HepG2 (cell line): ENCODE data around the gene KDM4E. TPM values are rescaled to one million over a fixed set of nuclear protein-coding genes. Genes with fewer than 3 reads are reported as not detected.

ENCODE experiments used
- ATAC-seq: fragments of 200-7000 bp; cut with Tn5 transposase; 3 replicates; pipeline ENCODE4 v1.9.1; 2020; ENCODE audit warnings: mild to moderate bottlenecking, moderate library complexity
- Bru-seq: library from RNA; stranded (reverse); fragments of 400-500 nt; gene quantifications from one replicate; lab custom pipeline; 2021; lab: Mats Ljungman, UMichigan
- BruChase-seq, 2 experiments: library from RNA; stranded (reverse); fragments of 400-500 nt; gene quantifications; one replicate each; lab custom pipeline; 2021; lab: Mats Ljungman, UMichigan
- BruUV-seq: library from RNA; stranded (reverse); fragments of 400-500 nt; replicated peaks from 2 replicates; lab custom pipeline; 2021; lab: Mats Ljungman, UMichigan
- CTCF ChIA-PET: fragments of 300-600 bp; formaldehyde crosslinking; extraction: SDS; loops from one replicate; lab custom pipeline; 2021; ENCODE audit warnings: low total read pairs, inconsistent platforms, low intra/inter-chr PET ratio; lab: Yijun Ruan, JAX
- POLR2A ChIA-PET: fragments of 350-600 bp; sonication (Branson Sonifier 250); formaldehyde crosslinking; loops from one replicate; lab custom pipeline; 2020; ENCODE audit warnings: antibody characterized with exemption, inconsistent platforms; lab: Yijun Ruan, JAX
- DNase-seq: peaks from one replicate; pipeline ENCODE4 v3.0.0-alpha.2; 2015; ENCODE audit warnings: low spot score
- FAIRE-seq: peaks from 3 replicates; lab custom pipeline; 2011; peaks lifted over from hg19 to GRCh38; lab: Jason Lieb, UNC
- H2AFZ ChIP-seq: one replicate; pipeline ENCODE4 v1.6.1; 2011; ENCODE audit warnings: low read length, inconsistent platforms
- H3K27ac ChIP-seq: fragments of 300-600 bp; 3 replicates; pipeline ENCODE4 v1.8.0; 2011; ENCODE audit warnings: mixed run types, mild to moderate bottlenecking, mixed read lengths, low read length, inconsistent platforms; ENCODE audit not compliant: insufficient read depth; ENCODE audit errors: extremely low read length
- H3K27me3 ChIP-seq, 2 experiments: fragments of 200-600 bp in 1 of 2; 2 replicates in 1 of 2; 3 replicates in 1 of 2; pipeline versions ENCODE4 v1.6.0 to v1.8.0; 2011; ENCODE audit warnings: low read length in 2 of 2, mild to moderate bottlenecking in 2 of 2, moderate library complexity in 2 of 2, inconsistent platforms in 1 of 2; ENCODE audit not compliant: insufficient read depth in 2 of 2, control insufficient read depth in 1 of 2
- H3K36me3 ChIP-seq, 2 experiments: fragments of 200-600 bp in 1 of 2; replicated peaks in 1 of 2; 2 replicates in 1 of 2; 3 replicates in 1 of 2; pipeline versions ENCODE4 v1.5.1 to v1.8.0; 2011; ENCODE audit warnings: low read length in 2 of 2, inconsistent platforms in 1 of 2; ENCODE audit not compliant: insufficient read depth in 2 of 2, control insufficient read depth in 1 of 2
- H3K4me1 ChIP-seq: 2 replicates; pipeline ENCODE4 v1.5.1; 2012; ENCODE audit warnings: low read length, inconsistent platforms; ENCODE audit not compliant: insufficient read depth
- H3K4me2 ChIP-seq: 2 replicates; pipeline ENCODE4 v1.6.0; 2011; ENCODE audit warnings: low read depth, low read length, inconsistent platforms
- H3K4me3 ChIP-seq, 3 experiments: fragments of 200-600 bp in 1 of 3; sonication (generic), shearing (Covaris generic) in 1 of 3; replicated peaks in 1 of 3; 2 replicates each; pipeline ENCODE4 v1.5.1; 2011 to 2016; ENCODE audit warnings: low read length in 3 of 3, inconsistent platforms in 2 of 3, low read depth in 2 of 3, mild to moderate bottlenecking in 2 of 3, control low read depth in 1 of 3, mixed read lengths in 1 of 3; ENCODE audit not compliant: insufficient read depth in 1 of 3
- H3K79me2 ChIP-seq: one replicate; pipeline ENCODE4 v1.6.1; 2011; ENCODE audit warnings: low read length, inconsistent platforms; ENCODE audit not compliant: insufficient read depth
- H3K9ac ChIP-seq: 2 replicates; pipeline ENCODE4 v1.6.0; 2011; ENCODE audit warnings: mild to moderate bottlenecking, low read depth, low read length, inconsistent platforms; ENCODE audit not compliant: insufficient read depth
- H3K9me3 ChIP-seq: 2 replicates; pipeline ENCODE4 v1.5.1; 2012; ENCODE audit warnings: mild to moderate bottlenecking, low read length
- H4K20me1 ChIP-seq: 2 replicates; pipeline ENCODE4 v1.6.0; 2011; ENCODE audit warnings: inconsistent platforms, mild to moderate bottlenecking, low read length, moderate library complexity; ENCODE audit not compliant: insufficient read depth
- KIAA2018 ChIP-seq: sonication (generic); formaldehyde crosslinking; IDR thresholded peaks from 2 replicates; pipeline ENCODE4 v1.5.0; 2020; ENCODE audit warnings: mild to moderate bottlenecking, missing genetic modification reagents, borderline replicate concordance
- MED1 ChIP-seq: sonication (generic); formaldehyde crosslinking; IDR thresholded peaks from 2 replicates; pipeline ENCODE4 v1.4.0; 2020; ENCODE audit warnings: missing genetic modification reagents
- STAT5B ChIP-seq: sonication (generic); formaldehyde crosslinking; IDR thresholded peaks from 2 replicates; pipeline ENCODE4 v1.4.0; 2020; ENCODE audit warnings: missing genetic modification reagents
- ZFX ChIP-seq: sonication (generic); formaldehyde crosslinking; IDR thresholded peaks from 2 replicates; pipeline ENCODE4 v1.4.0; 2020; ENCODE audit warnings: mild to moderate bottlenecking, low read depth, missing genetic modification reagents, moderate library complexity
- ZNF230 ChIP-seq: sonication (generic); formaldehyde crosslinking; IDR thresholded peaks from 2 replicates; pipeline ENCODE4 v1.4.0; 2020; ENCODE audit warnings: mild to moderate bottlenecking, missing genetic modification reagents
- ZNF232 ChIP-seq: sonication (generic); formaldehyde crosslinking; IDR thresholded peaks from 2 replicates; pipeline ENCODE4 v1.4.0; 2020; ENCODE audit warnings: missing genetic modification reagents, borderline replicate concordance
- ZNF83 ChIP-seq: sonication (generic); formaldehyde crosslinking; IDR thresholded peaks from 2 replicates; pipeline ENCODE4 v1.4.0; 2020; ENCODE audit warnings: missing genetic modification reagents, mild to moderate bottlenecking, borderline replicate concordance
- ZSCAN9 ChIP-seq: IDR thresholded peaks from 2 replicates; pipeline ENCODE4 v1.6.1; 2016; ENCODE audit warnings: borderline replicate concordance
- WGBS: methylation state at CpG from one replicate; pipeline ENCODE4 v1.1.6; 2017; ENCODE audit warnings: low lambda C conversion rate; 5-methylcytosine and 5-hydroxymethylcytosine counted together
- in situ Hi-C: cut with HindIII; loops from 2 replicates; pipeline ENCODE4 v1.10.0; 2017; ENCODE audit warnings: low pct_unique_long_range_greater_than_20kb; ENCODE audit not compliant: extremely low pct_ligation_motif_present
- intact Hi-C: fragments of 100-400 bp; cut with micrococcal nuclease; formaldehyde crosslinking; loops from one replicate; pipeline ENCODE4 v1.10.0; 2022; ENCODE audit not compliant: unreplicated experiment
- long read RNA-seq, 2 experiments: library from RNA in 1 of 2; library from polyadenylated mRNA in 1 of 2; stranded (forward) in 1 of 2; unstranded in 1 of 2; transcript quantifications; one replicate each; pipeline ENCODE4 v2.0.0, GENCODE V29; 2019 to 2022
- polyA minus RNA-seq, 3 experiments: library from RNA; depleted of rRNA, polyadenylated mRNA; stranded (reverse); fragments of >200 nt; gene quantifications; 2 replicates each; pipeline ENCODE4 v1.2.3, GENCODE V29; 2011; ENCODE audit warnings: low replicate concordance in 1 of 3
- polyA plus RNA-seq, 8 experiments: library from polyadenylated mRNA; depleted of rRNA in 3 of 8; stranded (reverse) in 7 of 8; unstranded in 1 of 8; fragments of >200 nt; fragmentation: Illumina TruSeq in 4 of 8; extraction: Trizol in 4 of 8; gene quantifications; 2 replicates each; pipeline versions ENCODE4 v1.2.1 to v1.2.3, GENCODE V29; 2011 to 2016; ENCODE audit warnings: low read depth in 4 of 8, missing spikeins in 1 of 8, mixed read lengths in 1 of 8; ENCODE audit not compliant: insufficient read depth in 1 of 8
- total RNA-seq, 5 experiments: library from RNA; depleted of rRNA; stranded (reverse); fragments of >200 nt; fragmentation: Illumina TruSeq; extraction: Trizol; gene quantifications; 2 replicates each; pipeline ENCODE4 v1.2.3, GENCODE V29; 2016; ENCODE audit warnings: low read depth in 1 of 5
- TF ChIP-seq, protein P1 (sequence below): sonication (generic); formaldehyde crosslinking; IDR thresholded peaks from 2 replicates; pipeline ENCODE4 v1.8.0; 2022; ENCODE audit warnings: mild to moderate bottlenecking, missing genetic modification reagents, borderline replicate concordance
- TF ChIP-seq, protein P2 (sequence below): sonication (generic); formaldehyde crosslinking; conservative IDR thresholded peaks from 2 replicates; pipeline ENCODE4 v1.4.0; 2020; ENCODE audit warnings: missing genetic modification reagents

KDM4E gene
- total RNA-seq (2016; rRNA removed; fragmentation: Illumina TruSeq; extraction: Trizol) (not detected in 2 replicates), polyA plus RNA-seq (2011; rRNA removed) (not detected in 2 replicates), polyA minus RNA-seq (2011; rRNA and poly(A)+ RNA removed; ENCODE audit: low replicate concordance) (not detected in 2 replicates), Bru-seq, nascent RNA (not detected), BruChase-seq, experiment 1, labeled RNA remaining after a 6-hour chase (not detected), BruChase-seq, experiment 2, labeled RNA remaining after a 2-hour chase (not detected)
- not detected in 2 replicates for total RNA-seq (2016; cell fraction: cytosol; rRNA removed; fragmentation: Illumina TruSeq; extraction: Trizol; ENCODE audit: low read depth)
- not detected in 2 replicates for total RNA-seq (2016; cell fraction: insoluble cytoplasmic fraction; rRNA removed; fragmentation: Illumina TruSeq; extraction: Trizol)
- total RNA-seq (2016; cell fraction: membrane; rRNA removed; fragmentation: Illumina TruSeq; extraction: Trizol): not detected in 2 replicates
- not detected in 2 replicates for total RNA-seq (2016; cell fraction: nucleus; rRNA removed; fragmentation: Illumina TruSeq; extraction: Trizol)
- not detected in 2 replicates for polyA plus RNA-seq (2011; cell fraction: cytosol; rRNA removed)
- polyA plus RNA-seq (2011; cell fraction: nucleus; rRNA removed): not detected in 2 replicates
- polyA plus RNA-seq (2012): not detected in 2 replicates
- not detected in 2 replicates for polyA plus RNA-seq (2016; cell fraction: cytosol; fragmentation: Illumina TruSeq; extraction: Trizol; ENCODE audit: low read depth)
- polyA plus RNA-seq (2016; cell fraction: insoluble cytoplasmic fraction; fragmentation: Illumina TruSeq; extraction: Trizol; ENCODE audit: low read depth): not detected in 2 replicates
- polyA plus RNA-seq (2016; cell fraction: membrane; fragmentation: Illumina TruSeq; extraction: Trizol; ENCODE audit: low read depth): not detected in 2 replicates
- polyA plus RNA-seq (2016; cell fraction: nucleus; fragmentation: Illumina TruSeq; extraction: Trizol; ENCODE audit: insufficient read depth, low read depth): not detected in 2 replicates
- polyA minus RNA-seq (2011; cell fraction: cytosol; rRNA and poly(A)+ RNA removed): not detected in 2 replicates
- polyA minus RNA-seq (2011; cell fraction: nucleus; rRNA and poly(A)+ RNA removed): not detected in 2 replicates
- long read RNA-seq, experiment 1: 0 reads
- long read RNA-seq, experiment 2: 0 reads

- Histone ChIP-seq H3K4me2 (no peak within 1 kb of the TSS), H3K27ac (no peak within 1 kb of the TSS), H3K36me3 (no peaks in the 10 kb centered on the region), H4K20me1 (no peaks in the 10 kb centered on the region), H3K4me1 (no peaks in the 10 kb centered on the region), H3K79me2 (no peaks in the 10 kb centered on the region), H3K4me3 (no peak within 1 kb of the TSS), H2AFZ (no peak within 1 kb of the TSS), H3K27me3 (peaks cover 0 to 2% of the 10 kb centered on the region in 2 experiments; a peak in 1 of 5 replicates), H3K9me3 (no peaks in the 10 kb centered on the region), H3K9ac (no peak within 1 kb of the TSS)
- no peak for FAIRE-seq
- CTCF ChIA-PET: no interaction called here
- intact Hi-C loops (no loop called here), in situ Hi-C loops (no loop called here)
- ATAC-seq: no peak
- DNase-seq: no peak
- no TSS peak for BruUV-seq
- POLR2A ChIA-PET: no interaction called here
- WGBS: 0% methylated on average over 1 of the region's 1 CpG
- TF ChIP-seq ZFX (CRISPR knock-in tag): no peak
- no peak for TF ChIP-seq KIAA2018 (CRISPR knock-in tag)
- TF ChIP-seq ZNF230 (CRISPR knock-in tag): no peak
- no peak for TF ChIP-seq ZSCAN9
- TF ChIP-seq, protein P1, sequence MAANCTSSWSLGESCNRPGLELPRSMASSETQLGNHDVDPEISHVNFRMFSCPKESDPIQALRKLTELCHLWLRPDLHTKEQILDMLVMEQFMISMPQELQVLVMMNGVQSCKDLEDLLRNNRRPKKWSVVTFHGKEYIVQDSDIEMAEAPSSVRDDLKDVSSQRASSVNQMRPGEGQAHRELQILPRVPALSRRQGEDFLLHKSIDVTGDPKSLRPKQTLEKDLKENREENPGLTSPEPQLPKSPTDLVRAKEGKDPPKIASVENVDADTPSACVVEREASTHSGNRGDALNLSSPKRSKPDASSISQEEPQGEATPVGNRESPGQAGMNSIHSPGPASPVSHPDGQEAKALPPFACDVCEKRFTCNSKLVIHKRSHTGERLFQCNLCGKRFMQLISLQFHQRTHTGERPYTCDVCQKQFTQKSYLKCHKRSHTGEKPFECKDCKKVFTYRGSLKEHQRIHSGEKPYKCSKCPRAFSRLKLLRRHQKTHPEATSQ (CRISPR knock-in tag): no peak
- TF ChIP-seq, protein P2, sequence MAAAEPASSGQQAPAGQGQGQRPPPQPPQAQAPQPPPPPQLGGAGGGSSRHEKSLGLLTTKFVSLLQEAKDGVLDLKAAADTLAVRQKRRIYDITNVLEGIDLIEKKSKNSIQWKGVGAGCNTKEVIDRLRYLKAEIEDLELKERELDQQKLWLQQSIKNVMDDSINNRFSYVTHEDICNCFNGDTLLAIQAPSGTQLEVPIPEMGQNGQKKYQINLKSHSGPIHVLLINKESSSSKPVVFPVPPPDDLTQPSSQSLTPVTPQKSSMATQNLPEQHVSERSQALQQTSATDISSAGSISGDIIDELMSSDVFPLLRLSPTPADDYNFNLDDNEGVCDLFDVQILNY (CRISPR knock-in tag): no peak
- no peak for TF ChIP-seq ZNF83 (CRISPR knock-in tag)
- no peak for TF ChIP-seq STAT5B (CRISPR knock-in tag)
- TF ChIP-seq ZNF232: no peak
- TF ChIP-seq MED1: no peak
Observed at GRCh38 chr11:95024958-95025357, at the start of gene KDM4E. TSS of gene KDM4E (plus strand) at chr11:95025258. CDS start at chr11:95025558, 300 bp downstream.
